A549 treated with CORT108297 at 1 μM for 4 hours (cell line): ENCODE measurements around the gene DENND5A. TPM values are rescaled to one million over a fixed set of nuclear protein-coding genes. Genes with fewer than 3 reads are reported as not detected.

ENCODE experiments used
- total RNA-seq: library from RNA; stranded (reverse); fragments of 200-300 nt; extraction: Qiagen RNA extraction; gene quantifications from 5 replicates; pipeline ENCODE4 v1.2.3, GENCODE V29; 2022

Gene DENND5A
- total RNA-seq, result 39.2 to 55.2 TPM (median 45.5 TPM) in 5 replicates

GRCh38 chr11:9265211-9266131 is at the start of gene DENND5A:
TSS of gene DENND5A (minus strand) at chr11:9265350. CDS start at chr11:9265069, 281 bp downstream.

GRCh38 chr11:9314291-9315077 is 49.3 kb upstream of the DENND5A start, which contains the start of gene TMEM41B:
TSS of gene TMEM41B (minus strand) at chr11:9314593. CDS start at chr11:9314441, 152 bp downstream.

GRCh38 chr11:9091044-9091922 is 173.9 kb downstream of the DENND5A start, which contains the start of gene SCUBE2:
TSS of gene SCUBE2 (minus strand) at chr11:9091599. CDS start at chr11:9091528, 71 bp downstream.

Other genes with a start within 250 kb of the DENND5A start
- 0.38 to 0.82 TPM (median 0.43 TPM) in 5 replicates for gene SCUBE2, start 173.8 kb downstream of the DENND5A start, total RNA-seq
- gene TMEM41B, start 49.2 kb upstream of the DENND5A start, total RNA-seq, result 20.9 to 27.1 TPM (median 22.9 TPM) in 5 replicates
- gene IPO7, start 119.3 kb upstream of the DENND5A start, total RNA-seq, result 84.6 to 115 TPM (median 100 TPM) in 5 replicates
- 9.8 to 16.0 TPM (median 11.5 TPM) in 5 replicates for gene ZNF143, start 195.7 kb upstream of the DENND5A start, total RNA-seq